NCI-H1930 (cell line): ENCODE data around the gene CFAP20DC.
"Not testable (repeated sequence)": the region's sequence is repeated elsewhere in the genome, so short reads cannot be mapped to it uniquely, and the experiment has no call there.

Source experiments
- DNase-seq, 2 experiments: peaks; one replicate each; lab custom pipeline; 2025; lab: John Stamatoyannopoulos, UW

Gene CFAP20DC

DNA sequence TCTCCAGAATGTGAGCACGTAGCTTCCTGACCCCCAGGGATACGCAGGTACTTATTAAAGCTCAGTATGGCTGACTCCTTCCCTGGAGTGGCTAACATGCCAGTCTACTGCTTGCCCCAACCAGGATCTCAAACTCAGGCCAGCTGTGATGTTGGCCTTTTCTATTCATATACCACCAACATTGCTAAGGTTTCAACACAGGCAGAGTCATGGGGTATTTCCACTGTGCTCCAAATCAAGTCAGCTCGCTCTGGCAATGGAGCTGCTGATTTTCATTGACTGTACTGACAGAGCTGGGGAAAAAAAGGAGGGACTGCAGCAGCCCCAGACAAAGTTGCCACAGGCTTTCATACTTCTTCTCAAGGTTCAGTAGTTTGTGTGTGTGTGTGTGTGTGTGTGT lies 87.0 kb downstream of the CFAP20DC start:
- DNase-seq: no peak

DNA sequence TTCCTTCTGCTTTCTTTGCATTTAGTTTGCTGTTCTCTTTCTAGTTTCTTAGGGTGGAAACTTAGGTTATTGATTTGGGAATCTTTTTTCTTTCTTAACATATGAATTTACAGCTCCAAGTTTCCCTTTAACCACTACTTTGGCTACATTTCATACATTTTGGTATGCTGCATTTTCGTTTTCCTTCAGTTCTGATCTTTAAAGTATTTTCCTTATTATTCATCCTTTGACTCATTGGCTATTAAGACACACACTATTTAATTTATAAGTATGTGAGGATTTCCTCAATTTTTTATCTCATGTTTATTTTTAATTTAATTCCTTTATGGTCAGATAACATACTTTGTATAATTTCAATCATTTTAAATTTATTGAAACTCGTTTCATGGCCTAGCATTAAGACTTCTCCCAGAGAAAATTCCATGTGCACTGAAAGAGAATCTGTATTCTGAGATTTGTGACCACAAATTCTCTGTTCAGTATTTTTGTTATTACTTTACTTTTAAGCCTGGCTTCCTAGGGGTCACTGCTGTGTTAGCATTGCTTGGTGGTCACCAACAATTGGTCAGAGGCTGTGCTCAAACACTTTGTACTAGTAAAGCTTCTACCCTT lies 87.7 kb downstream of the CFAP20DC start:
- DNase-seq: no peak

DNA sequence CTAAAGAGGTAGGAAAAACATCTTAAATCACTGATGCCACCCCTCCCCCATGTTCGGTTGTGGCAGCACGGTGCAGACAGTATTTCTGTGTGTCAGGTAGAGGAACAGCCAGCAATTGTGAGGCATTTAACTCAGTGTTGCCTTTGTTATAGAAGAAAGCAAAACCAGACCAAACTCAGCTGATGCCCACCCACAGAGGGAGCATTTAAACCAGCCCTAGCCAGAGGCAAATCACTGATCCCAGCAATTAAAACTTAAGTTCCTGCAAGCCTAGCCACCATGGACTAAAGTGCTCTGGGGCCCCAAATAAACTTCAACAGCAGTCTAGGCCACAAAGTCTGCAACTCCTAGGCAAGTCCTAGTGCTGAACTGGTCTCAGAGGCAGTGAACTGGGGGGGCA lies 94.5 kb downstream of the CFAP20DC start:
- DNase-seq: no peak

DNA sequence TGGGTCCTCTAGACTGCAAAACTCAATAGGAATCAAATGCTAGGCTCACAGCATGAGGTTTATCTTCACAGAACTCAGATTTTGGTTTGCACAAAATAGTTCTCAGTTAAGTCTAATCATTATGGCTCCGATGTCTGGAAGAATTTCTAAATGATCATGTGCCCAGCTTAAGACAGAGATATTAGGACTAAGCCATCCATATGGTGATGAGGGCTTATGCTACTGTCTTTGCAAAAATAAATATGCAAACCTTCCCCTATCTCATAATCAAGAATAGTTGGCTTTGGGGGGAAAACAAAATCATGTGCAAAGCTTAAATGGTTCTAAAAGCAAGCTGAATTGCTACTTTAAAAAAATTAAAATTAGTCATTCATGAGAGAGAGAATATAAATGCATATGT lies 96.5 kb downstream of the CFAP20DC start:
- DNase-seq: no peak

DNA sequence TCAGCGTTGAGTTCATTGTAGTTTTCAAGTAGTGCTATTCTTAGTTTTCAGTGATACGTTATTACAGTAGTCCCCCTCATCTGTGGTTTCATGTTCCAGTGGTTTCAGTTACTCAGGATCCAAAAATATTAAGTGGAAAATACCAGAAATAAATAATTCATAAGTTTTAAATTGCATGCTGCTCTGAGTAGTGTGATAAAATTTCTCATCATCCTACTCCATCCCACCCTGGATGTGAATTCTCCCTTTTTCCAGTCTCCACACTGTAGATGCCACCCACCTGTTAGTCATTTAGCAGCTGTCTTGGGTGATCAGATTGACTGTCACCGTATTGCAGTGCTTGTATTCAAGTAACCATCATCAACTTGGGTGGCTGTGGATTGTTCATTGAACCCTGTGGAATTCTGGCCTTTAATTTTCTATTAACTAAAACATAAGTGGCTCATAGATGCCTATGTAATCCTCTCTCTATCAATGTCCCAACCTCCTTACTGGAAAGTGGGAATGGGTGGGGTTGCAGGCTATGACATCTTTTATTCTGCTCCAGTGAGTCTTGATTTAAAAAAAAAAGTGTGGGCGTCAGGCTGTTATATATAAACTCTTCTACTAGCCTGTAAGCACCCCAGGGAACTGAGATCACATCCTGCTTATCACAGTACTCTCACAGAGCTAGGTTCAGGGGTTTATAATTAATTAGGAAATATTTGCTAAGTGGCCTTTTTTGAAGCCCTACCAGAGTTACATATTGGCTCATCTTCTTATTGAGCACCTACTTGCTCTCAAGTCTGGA lies 97.5 kb downstream of the CFAP20DC start:
- no peak for DNase-seq

DNA sequence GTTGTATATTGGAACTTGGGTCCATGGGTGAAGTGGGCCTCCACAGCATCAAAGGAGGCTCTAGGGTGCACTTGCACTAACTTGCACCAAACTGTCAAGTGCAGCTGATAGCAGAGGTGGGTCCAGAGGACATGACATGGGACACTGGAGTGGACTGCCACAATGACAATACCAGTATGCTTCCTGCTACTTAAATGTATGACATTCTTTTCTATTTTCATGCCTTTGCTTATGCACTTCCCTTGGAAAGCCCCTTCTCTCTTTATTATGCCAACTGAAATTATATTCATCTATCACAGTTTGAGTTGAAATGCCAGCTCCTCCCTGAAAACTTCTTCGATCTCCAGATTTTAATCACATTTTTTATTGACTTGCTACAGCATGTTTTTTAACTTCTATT lies 101.8 kb downstream of the CFAP20DC start:
- no peak for DNase-seq

DNA sequence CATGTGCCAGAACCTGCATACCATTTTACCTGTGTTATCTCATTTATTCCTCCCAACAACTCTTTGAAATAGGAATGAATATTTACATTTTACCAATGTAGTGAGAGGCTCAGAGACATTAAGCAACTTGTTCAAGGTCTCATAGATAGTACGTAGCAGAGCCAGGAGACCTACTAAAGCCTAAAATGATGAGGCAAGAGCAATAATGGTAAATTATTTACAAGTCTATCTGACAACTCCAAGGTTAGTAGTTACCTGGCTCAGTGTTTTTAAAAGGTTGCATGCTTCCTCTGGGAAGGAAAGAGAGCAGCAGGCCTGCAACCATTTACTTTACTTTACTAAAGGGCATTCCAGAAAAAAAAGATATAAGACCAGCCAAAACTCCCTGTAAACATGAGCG lies 103.0 kb downstream of the CFAP20DC start:
- no peak for DNase-seq

DNA sequence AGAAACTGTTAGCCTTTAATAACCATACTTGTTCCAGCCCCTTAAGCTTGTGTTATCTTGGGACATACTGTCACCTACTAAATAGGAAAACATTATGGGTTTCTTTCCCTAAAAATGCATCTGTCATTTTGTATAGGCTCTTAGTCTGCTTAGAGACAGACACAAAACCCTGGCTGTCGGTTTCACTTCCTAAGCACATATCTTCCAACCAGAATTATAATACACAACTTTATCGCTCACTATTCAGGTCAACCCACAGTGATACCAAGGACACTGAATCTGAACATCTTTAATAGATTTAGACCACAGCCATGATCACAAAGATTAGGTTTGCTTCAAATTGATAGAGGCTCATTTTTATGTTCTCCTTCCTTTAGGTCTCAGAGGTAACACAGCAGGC lies 111.8 kb downstream of the CFAP20DC start:
- no peak for DNase-seq

DNA sequence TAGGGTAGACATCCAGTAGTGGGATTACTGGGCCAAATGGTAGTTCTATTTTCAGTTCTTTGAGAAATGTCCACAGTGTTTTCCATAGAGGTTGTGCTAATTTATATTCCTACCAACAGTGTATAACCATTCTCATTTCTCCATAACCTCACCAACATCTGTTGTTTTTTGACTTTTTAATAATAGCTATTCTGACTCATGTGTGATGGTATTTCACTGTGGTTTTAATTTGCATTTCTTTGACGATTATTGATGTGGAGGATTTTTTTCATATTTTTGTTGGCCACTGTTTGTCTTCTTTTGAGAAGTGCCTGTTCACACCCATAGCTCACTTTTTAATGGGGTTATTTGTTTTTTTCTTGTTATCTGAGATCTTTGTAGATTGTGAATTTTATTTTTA lies 125.2 kb downstream of the CFAP20DC start:
- DNase-seq: no peak

DNA sequence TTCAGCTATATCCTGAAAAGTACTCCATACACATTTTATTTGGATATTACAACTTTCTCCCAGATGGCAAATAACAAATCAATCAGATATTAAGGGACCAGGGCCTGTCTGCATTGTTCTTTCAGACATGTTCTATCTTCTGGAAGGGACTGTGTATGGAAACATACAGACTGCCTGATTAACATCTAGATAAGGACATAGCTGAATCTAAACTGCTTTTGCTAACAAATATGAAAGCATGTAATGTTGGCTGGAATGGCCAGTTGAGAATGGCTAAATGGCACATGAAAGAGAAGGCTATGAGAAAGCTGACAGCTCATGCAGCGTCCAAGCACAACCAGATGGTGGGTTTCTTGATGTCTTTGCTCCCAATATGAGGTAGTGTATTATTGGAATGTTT lies 149.4 kb downstream of the CFAP20DC start:
- DNase-seq: no peak

DNA sequence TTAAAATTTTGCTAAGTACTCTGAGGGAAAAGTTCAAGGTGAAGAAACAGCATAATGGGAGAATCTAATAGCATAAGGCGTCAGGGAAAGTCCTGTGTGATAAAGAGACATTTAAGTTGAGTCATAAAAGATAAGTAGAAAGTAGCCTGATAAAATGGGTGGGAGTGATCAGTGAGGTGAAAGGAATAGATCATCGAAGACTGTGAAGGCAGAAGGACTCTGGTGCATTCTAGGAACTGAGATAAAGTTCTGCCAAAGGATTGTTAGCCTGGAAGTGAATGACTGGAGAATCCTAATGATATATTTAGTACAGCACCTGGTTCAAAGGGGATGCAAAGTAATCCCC lies 149.9 kb downstream of the CFAP20DC start:
- no peak for DNase-seq

DNA sequence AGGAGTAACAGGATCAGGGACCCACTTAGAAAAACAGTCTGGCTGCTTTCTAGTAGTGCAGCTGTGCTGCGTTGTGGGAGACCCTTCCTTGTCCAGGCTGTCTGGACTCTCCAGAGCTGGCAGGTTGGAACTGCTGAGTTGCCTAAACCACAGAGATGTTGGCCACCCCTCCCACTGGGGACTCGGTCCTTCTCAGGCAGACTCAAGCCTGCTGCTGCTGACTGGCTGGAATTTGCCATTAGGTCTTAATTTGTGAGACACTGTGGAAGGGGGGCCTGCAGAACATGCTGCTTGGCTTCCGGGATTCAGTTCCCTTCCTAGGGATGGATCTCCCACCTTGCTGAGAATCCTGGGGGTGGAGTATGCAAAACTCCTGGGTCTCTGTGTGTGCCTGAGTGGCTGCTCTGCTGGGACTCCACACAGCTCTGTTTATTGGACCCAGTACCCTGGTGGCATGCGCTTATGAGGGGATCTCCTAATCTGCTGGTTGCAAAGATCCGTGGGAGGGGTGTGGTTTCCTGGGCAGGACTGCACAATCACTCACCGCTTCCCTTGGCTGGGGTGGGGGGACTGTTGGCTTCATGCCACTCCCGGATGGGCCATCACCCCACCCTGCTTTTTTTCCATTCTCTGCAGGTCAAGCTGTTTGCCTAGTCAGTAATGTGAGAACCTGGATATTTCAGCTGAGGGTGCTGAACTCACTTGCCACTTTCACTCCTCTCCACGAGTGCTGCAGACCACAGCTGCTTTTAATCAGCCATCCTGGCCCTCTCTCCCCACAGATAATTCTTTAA lies 150.5 kb downstream of the CFAP20DC start:
- no peak for DNase-seq

DNA sequence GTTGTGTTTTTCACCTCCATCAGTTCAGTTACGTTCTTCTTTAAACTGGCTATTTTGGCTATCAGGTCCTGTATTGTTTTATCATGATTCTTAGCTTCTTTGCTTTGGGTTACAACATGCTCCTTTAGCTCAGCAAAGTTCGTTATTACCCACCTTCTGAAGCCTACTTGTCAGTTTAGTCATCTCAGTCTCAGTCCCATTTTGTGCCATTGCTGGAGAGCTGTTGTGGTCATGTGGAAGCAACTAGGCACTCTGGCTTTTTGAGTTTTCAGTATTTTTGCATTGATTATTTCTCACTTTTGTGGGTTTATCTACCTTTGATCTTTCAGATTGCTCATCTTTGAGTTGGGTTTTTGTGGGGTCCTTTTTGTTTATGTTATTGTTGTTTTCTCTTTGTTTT lies 151.3 kb downstream of the CFAP20DC start:
- no peak for DNase-seq

DNA sequence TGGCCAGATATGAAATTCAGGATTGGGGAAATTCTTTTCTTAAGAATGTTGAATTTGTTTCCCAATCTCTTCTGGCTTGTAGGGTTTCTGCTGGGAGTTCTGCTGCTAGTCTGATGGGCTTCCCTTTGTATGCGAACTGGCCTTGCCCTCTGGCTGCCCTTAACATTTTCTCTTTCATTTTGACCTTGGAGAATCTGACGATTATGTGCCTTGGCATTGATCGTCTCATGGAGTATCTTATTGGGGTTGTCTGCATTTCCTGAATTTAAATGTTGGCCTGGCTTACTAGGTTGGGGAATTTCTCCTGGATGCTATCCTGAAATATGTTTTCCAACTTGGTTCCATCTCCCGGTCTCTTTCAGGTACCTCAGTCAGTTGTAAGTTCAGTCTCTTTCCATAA lies 152.2 kb downstream of the CFAP20DC start:
- no peak for DNase-seq

DNA sequence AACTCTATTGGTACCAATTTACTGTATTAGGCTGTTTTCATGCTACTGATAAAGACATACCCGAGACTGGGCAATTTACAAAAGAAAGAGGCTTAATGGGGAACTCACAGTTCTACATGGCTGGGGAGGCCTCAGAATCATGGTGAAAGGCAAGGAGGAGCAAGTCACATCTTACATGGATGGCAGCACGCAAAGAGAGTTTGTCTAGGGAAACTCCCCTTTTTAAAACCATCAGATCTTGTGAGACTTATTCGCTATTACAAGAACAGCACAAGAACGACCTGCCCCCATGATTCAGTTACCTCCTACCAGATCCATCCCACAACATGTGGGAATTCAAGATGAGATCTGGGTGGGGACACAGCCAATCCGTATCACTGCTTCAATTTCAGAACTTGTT lies 154.1 kb downstream of the CFAP20DC start:
- DNase-seq: not testable (repeated sequence)

DNA sequence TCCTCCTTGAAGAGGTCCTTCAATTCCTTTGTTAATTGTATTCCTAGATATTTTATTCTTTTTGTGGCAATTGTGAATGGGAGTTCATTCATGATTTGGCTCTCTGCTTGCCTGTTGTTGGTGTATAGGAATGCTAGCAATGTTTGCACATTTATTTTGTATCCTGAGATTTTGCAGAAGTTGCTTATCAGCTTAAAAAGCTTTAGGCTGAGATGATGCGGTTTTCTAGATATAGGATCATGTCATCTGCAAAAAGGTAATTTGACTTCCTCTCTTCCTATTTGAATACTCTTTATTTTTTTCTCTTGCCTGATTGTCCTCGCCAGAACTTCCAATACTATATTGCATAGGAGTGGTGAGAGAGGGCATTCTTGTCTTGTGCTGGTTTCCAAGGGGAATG lies 157.3 kb downstream of the CFAP20DC start:
- not testable (repeated sequence) for DNase-seq

DNA sequence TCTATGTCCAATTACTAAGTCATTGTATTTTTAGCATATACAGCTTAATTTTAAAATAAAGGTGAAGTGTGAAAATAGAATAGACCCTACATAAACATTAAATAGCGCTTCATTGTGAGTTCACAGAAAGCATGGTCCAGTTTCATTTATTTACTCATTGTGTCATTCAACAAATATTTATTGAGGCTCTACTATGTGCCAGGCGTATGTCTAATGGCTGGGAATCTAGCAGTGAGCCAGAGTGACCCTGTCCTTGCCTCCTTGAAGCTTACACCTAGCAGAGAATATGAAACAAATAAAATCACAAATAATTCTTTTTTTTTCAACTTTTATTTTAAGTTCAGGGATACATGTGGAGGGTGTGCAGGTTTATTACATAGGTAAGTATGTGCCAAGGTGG lies 161.7 kb downstream of the CFAP20DC start:
- no peak for DNase-seq

DNA sequence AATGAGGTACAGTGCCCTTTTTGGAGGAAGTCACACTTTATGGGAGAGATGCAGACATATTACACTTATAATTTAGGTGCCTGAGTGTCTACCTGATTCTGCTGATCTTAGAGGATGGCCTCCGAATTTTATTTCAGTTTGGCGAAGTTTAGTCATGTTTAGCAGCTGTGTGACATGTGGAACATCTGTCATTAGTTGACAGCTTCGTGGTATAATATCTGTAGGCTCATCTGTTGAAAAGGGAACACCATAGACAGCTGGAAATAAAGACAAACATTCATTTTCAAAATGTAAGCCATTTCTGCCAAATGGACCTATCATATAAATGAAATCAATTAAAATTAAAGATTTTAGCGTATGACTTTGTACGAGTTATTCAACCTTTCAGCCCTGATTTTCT lies 165.4 kb downstream of the CFAP20DC start:
- DNase-seq: no peak

DNA sequence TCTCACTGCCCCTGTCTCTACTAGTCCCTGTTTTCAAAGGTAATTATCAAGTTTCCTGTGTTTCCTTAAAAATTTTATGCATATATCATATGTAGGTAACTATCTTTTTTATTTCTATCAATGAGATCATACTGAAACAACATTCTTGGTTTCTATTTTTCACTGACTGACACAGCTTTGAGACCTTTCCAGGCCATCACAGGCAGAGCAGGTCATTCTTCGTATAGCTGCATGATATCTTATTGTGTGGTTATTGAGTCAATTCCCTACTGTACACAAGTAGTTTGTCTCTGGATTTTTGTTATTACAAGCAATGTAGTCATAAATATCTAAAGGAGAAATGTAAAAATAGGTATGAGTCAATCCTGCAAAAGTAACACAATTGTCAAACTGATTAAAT lies 169.6 kb downstream of the CFAP20DC start:
- no peak for DNase-seq

DNA sequence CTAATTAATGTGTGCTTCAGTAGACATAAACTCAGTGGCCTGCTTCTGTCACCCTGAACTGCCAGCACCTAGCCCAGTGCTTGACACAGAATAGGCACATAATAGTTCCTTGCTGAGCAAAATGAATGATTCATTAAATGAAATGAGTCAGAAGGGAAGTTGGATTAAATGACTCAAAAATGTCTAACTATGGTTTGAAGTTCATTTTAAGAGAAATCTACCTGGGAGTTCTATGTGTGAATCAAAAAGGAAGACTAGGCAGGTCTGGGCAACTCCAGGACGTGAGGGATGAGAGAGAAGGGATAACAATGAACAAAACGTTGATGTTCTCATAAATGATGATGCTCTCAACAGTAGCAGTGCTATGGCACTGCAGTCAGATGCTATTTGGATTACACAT lies 175.0 kb downstream of the CFAP20DC start:
- no peak for DNase-seq

DNA sequence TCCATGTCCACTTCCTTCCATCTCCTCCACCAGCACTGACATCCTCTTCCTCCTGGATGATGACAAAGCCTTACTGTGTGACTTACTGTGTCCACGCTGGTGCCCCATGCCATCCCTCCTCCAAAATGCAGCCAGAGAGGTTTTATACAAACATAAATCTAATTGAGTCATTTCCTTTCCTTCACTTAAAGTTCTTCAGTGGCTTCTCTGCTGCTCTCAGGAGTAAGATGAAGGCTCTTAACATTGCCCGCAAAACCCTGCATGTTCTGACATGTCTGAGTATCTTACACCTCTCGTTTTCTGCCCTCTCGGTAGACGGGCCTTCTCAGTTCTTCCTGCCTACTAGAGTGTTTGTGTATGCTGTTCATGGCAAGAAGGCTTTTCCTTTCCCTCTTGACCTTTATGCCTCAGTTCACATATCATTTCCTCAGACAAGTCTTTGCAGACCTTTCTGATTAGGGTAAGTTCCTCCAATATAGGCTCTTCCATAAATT lies 175.5 kb downstream of the CFAP20DC start:
- DNase-seq: no peak

DNA sequence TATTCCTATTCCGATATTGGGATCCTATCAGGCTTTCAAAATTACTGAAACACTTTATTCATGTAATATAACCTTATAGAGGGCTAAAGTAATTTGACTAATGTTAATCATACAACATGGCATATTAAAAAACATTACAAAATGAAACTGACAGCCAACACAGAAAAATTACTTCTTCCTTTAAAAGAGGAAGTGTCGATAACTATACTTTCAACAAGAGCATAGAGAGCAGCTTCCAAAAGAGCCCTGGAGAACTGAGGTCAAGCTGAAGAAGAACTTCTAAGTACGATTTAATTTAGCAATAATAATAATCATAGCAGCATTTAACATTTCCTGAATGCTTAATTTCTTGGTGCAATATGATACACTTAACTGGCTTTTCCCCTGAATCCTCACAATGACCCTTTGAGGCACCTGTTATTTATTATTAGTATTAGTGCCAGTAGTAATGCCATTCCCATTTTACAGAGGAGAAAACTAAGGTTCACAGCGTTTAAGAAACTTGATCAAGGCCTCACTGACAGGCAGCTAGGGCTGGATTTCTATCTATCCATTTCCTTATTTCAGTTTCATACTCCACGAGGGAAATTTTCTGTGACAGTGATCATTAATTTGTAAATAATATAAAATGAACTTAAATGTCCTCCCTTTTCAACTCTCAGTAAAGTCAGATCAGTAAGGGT lies 181.6 kb downstream of the CFAP20DC start:
- no peak for DNase-seq
